Panc1 (cell line): ENCODE results near the gene PALD1. TPM values are rescaled to one million over a fixed set of nuclear protein-coding genes. Genes with fewer than 3 reads are reported as not detected.

Source experiments
- ATAC-seq: fragments of 200-7000 bp; cut with Tn5 transposase; 2 replicates; pipeline ENCODE4 v1.9.1; 2020; ENCODE audit warnings: mild to moderate bottlenecking, moderate library complexity
- BruUV-seq: library from RNA; stranded (reverse); fragments of 400-500 nt; replicated peaks from 2 replicates; lab custom pipeline; 2021; lab: Mats Ljungman, UMichigan
- CTCF ChIA-PET: fragments of 300-600 bp; sonication (Branson Sonifier 250); formaldehyde crosslinking; loops from one replicate; lab custom pipeline; 2022; ENCODE audit warnings: antibody characterized with exemption; lab: Charles Lee
- POLR2A ChIA-PET: fragments of 300-600 bp; sonication (Branson Sonifier 250); formaldehyde crosslinking; loops from one replicate; lab custom pipeline; 2022; ENCODE audit warnings: antibody characterized with exemption; lab: Charles Lee
- DNase-seq: peaks from one replicate; pipeline ENCODE4 v3.0.0-alpha.2; 2010; ENCODE audit warnings: low read depth, low spot score
- H3K27ac ChIP-seq: 2 replicates; pipeline ENCODE4 v1.5.1; 2011; ENCODE audit warnings: mild to moderate bottlenecking, low read length, inconsistent platforms
- H3K27me3 ChIP-seq: fragments of 200-500 bp; sonication (Bioruptor generic); 2 replicates; pipeline ENCODE4 v1.6.0; 2014; ENCODE audit warnings: low read length, inconsistent platforms; ENCODE audit not compliant: control insufficient read depth, insufficient read depth
- H3K36me3 ChIP-seq: fragments of 200-500 bp; sonication (Bioruptor generic); 2 replicates; pipeline ENCODE4 v1.5.1; 2014; ENCODE audit warnings: inconsistent platforms, mild to moderate bottlenecking, low read length, moderate library complexity; ENCODE audit not compliant: control insufficient read depth, insufficient read depth
- H3K4me1 ChIP-seq: 2 replicates; pipeline ENCODE4 v1.5.1; 2011; ENCODE audit warnings: inconsistent platforms, mild to moderate bottlenecking, low read length, moderate library complexity; ENCODE audit not compliant: control insufficient read depth, insufficient read depth
- H3K4me3 ChIP-seq, 2 experiments: 2 replicates each; pipeline ENCODE4 v1.5.1; 2011 to 2012; ENCODE audit warnings: low read depth in 2 of 2, low read length in 2 of 2, mild to moderate bottlenecking in 2 of 2, inconsistent platforms in 1 of 2, moderate library complexity in 1 of 2
- H3K9me3 ChIP-seq: fragments of 200-500 bp; sonication (Bioruptor generic); 2 replicates; pipeline ENCODE4 v1.5.1; 2014; ENCODE audit warnings: low read depth, mild to moderate bottlenecking, inconsistent platforms, low read length, moderate library complexity; ENCODE audit not compliant: control insufficient read depth, insufficient read depth
- CTCF ChIP-seq: fragments of 450-650 bp; IDR thresholded peaks from 2 replicates; pipeline ENCODE4 v1.5.1; 2017; ENCODE audit warnings: mild to moderate bottlenecking
- POLR2AphosphoS5 ChIP-seq: IDR thresholded peaks from 2 replicates; pipeline ENCODE4 v1.6.1; 2012; ENCODE audit warnings: mild to moderate bottlenecking, low read depth, low read length, moderate library complexity
- REST ChIP-seq, 2 experiments: IDR thresholded peaks; 2 replicates each; pipeline ENCODE4 v1.6.1; 2011 to 2012; ENCODE audit warnings: low read depth in 2 of 2, control low read depth in 1 of 2, low read length in 1 of 2, mild to moderate bottlenecking in 1 of 2, moderate library complexity in 1 of 2; ENCODE audit not compliant: insufficient read depth in 1 of 2
- SIN3A ChIP-seq: IDR thresholded peaks from 2 replicates; pipeline ENCODE4 v1.6.1; 2012; ENCODE audit warnings: low read depth, mild to moderate bottlenecking, low read length, moderate library complexity, borderline replicate concordance; ENCODE audit not compliant: insufficient read depth
- TCF7L2 ChIP-seq: IDR thresholded peaks from 2 replicates; pipeline ENCODE4 v1.6.1; 2011; ENCODE audit warnings: mild to moderate bottlenecking, low read depth, low read length, inconsistent platforms
- in situ Hi-C: cut with HindIII; loops from 2 replicates; pipeline ENCODE4 v1.10.0; 2016; ENCODE audit warnings: low sequenced_read_pairs, low pct_unique_long_range_greater_than_20kb
- intact Hi-C: fragments of 100-400 bp; cut with micrococcal nuclease; formaldehyde crosslinking; loops from one replicate; pipeline ENCODE4 v1.10.0; 2022; ENCODE audit not compliant: unreplicated experiment
- total RNA-seq: library from RNA; stranded (reverse); gene quantifications from one replicate; pipeline ENCODE4 v1.2.1, GENCODE V29; 2021; ENCODE audit not compliant: unreplicated experiment

PALD1 gene
- total RNA-seq, 1 experiment from 2014 or later: 3.0 TPM

GRCh38 chr10:70459061-70459773, 19.4 kb upstream of the PALD1 start:
- CTCF ChIA-PET: no interaction called here
- in situ Hi-C loops: no loop called here
- H3K4me3 ChIP-seq: no peak overlapping the region
- intact Hi-C loops: no loop called here
- H3K9me3 ChIP-seq: no peaks in the 10 kb centered on the region
- no peak overlapping the region for H3K27ac ChIP-seq
- no peaks in the 10 kb centered on the region for H3K36me3 ChIP-seq
- ATAC-seq (no peak), DNase-seq (no peak)
- POLR2A ChIA-PET: interaction anchor here (0.5 to 0.6 kb wide), 2 partner anchors 21 to 52 kb away, joined by 3 to 4 read pairs; no protein-coding TSS in a partner anchor
- no peaks in the 10 kb centered on the region for H3K27me3 ChIP-seq
- TF ChIP-seq SIN3A (no peak), TCF7L2 (no peak), REST (IDR thresholded peaks at IDR 0.05; ENCODE audit: insufficient read depth in 1 of 2, low read depth in 2 of 2, low read length in 1 of 2) (no peak), CTCF (no peak), POLR2AphosphoS5 (no peak)
- H3K4me1 ChIP-seq: peaks cover 6% of the 10 kb centered on the region
- no TSS peak for BruUV-seq

- ChIA-PET POLR2A (interaction anchor here (0.5 to 0.7 kb wide), 3 partner anchors 22 to 178 kb away, joined by 3 to 6 read pairs (median 4); no protein-coding TSS in a partner anchor), CTCF (interaction anchor here (0.6 to 3.1 kb wide), 6 partner anchors 70 to 1429 kb away, joined by 3 to 26 read pairs (median 4); no protein-coding TSS in a partner anchor)
- Histone ChIP-seq H3K9me3 (no peaks in the 10 kb centered on the region), H3K4me1 (peaks cover 6% of the 10 kb centered on the region), H3K27me3 (no peaks in the 10 kb centered on the region), H3K36me3 (no peaks in the 10 kb centered on the region), H3K27ac (no peak overlapping the region), H3K4me3 (no peak overlapping the region)
- intact Hi-C loops (loop anchor here (2.0 to 10.0 kb wide), 3 partner anchors 81 to 425 kb away; partner anchors contain the start of gene PCBD1), in situ Hi-C loops (no loop called here)
- no TSS peak for BruUV-seq
- DNase-seq (no peak), ATAC-seq (no peak)
- TF ChIP-seq TCF7L2: no peak
These were observed 18.6 kb upstream of the PALD1 start for GRCh38 chr10:70459774-70460490.
